SH-SY5Y (cell line): ENCODE data around the gene PRSS50.

Experiments used
- GATA2 ChIP-seq: IDR thresholded peaks from 2 replicates; pipeline ENCODE4 v1.6.1; 2011; ENCODE audit warnings: mild to moderate bottlenecking, low read depth, low read length
- GATA3 ChIP-seq: IDR thresholded peaks from 2 replicates; pipeline ENCODE4 v1.6.1; 2011; ENCODE audit warnings: low read depth, mild to moderate bottlenecking, low read length, moderate library complexity

DNA sequence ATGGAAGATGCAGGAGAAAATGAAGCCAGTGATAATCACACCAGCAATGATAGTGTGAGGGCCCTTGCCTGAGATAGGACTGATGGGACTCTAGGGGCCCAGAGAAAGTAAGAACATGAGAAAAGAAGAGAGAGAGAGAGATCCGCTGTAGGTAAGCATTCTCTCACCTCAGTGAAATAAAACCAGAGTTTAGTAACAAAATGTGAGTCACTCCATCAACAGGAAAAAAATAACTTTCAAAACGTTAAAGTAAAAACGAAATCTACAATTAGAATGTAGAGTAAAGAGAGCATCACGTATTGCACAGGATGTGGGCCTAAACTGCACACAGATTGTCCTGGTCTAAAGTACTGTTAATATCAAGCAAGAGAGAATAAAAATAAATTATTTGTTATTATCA is 6.8 kb upstream of the PRSS50 start:
- TF ChIP-seq GATA3 = no peak
- TF ChIP-seq GATA2 = no peak
